HG02623 (cell line): ENCODE data around the gene TLE1.

Experiments
- ATAC-seq: cut with Tn5 transposase; IDR thresholded peaks from one replicate; pipeline ENCODE4 v1.9.1; 2021; ENCODE audit warnings: moderate library complexity; ENCODE audit not compliant: unreplicated experiment

Gene TLE1

DNA sequence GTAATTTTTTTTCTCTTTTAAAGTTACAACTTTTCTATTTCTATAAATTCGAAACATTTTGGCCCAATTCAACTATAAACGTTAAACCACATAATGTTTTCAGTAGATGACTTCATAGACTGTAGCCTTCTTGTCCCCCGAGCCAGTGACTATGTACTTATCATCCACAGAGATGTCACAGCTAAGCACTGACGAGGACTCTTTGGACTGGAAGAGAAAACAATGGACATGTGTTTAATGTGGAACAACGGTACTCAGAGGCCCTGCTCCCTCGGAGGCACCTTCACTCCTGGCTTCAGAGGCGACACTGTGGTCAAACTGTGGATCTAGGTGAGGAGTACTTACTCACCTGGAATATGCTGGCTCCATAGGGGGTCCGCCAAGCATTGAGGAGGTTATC is 105.2 kb downstream of the TLE1 start:
- ATAC-seq = no peak

DNA sequence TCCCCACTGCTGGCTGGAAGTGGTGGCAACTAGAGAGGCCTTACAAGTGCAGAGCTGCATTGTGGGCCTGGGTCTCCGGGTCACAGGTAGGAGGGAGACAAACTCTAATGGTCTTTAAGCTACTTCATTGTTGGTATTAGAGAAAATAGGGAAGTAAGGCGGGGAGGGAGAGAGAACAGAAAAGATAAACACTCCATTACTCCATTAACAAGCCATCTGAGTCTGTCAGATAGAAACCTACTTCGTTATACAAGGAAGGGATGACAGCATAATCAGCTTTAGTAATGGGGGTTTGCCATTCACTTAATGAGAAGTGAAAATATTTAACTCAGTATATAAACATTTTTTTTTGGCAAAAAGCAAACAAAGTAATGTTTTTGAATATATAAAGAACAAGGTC is 107.4 kb downstream of the TLE1 start:
- ATAC-seq = no peak

DNA sequence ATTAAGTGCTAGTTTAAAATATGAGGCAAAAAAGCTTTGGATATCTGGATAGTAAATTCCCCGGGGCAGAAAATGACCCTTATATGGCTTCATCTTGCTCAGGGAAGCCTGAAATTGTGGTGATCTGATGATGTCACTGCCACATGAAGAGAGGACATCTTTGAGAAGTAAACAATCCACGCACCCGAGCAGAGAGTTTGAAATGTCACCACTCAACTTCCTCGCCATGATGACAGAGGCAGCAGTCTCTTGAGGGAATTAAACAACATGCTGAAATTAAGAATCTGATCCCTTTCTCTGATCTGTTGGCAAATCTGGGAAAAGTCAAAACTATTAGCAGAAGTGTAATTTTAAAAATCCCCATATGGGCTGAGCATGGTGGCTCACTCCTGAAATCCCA is 110.0 kb downstream of the TLE1 start:
- ATAC-seq = no peak

DNA sequence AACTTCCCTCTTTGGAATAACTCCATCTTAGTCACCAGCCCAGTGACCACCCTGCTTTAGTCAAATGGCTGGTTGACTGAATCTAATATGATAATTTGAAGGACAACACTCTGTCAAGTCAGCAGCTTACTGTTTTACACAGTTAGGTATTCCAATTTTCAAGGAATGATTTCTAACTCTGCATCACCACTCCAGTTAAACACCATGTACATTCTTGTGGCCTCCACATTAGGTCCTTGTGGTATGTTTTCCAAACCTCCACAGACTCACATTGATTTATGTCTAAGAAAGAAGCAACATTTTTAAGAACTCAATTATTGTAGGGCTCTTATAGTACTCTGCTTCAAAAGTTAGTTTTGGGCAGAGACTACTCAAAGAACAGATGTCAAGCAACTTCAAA is 110.7 kb downstream of the TLE1 start:
- no peak for ATAC-seq

DNA sequence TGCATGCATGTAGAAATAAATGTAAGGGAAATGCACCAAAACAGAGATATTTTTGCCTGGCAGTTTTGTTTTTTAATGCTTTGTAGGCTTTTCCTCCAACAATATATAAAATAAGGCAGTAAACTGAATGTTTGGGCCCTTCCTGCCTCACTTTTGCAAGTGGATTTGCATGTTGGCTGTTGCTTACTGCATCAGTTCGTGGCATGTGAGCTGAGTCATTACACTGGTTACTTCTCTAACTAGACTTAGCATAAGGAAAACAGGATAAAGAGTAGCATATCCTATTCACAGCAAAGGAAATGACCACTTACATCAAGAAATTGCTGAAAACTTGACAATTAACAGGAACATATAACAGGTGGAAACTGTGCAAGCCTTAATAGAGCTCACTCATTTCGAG is 113.4 kb downstream of the TLE1 start:
- ATAC-seq = no peak

DNA sequence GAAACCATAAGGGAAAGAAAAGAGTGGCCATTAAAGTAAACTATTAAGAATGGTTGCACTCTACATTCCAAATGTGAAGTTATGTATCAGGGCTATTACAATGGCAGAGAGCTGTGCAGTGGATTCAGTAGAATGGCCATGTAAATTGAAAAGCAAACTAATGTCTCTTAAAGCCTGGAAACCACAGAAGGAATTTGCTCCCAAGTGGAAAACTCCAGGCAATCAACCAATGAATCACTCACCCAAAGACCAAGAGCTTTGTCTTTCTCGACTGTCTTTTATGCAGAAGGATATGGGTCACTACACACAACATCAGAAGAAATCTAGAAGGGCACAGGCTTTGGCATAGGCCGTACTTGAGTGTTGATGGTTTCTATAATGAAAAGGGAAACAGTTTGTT is 114.9 kb downstream of the TLE1 start:
- ATAC-seq = no peak

DNA sequence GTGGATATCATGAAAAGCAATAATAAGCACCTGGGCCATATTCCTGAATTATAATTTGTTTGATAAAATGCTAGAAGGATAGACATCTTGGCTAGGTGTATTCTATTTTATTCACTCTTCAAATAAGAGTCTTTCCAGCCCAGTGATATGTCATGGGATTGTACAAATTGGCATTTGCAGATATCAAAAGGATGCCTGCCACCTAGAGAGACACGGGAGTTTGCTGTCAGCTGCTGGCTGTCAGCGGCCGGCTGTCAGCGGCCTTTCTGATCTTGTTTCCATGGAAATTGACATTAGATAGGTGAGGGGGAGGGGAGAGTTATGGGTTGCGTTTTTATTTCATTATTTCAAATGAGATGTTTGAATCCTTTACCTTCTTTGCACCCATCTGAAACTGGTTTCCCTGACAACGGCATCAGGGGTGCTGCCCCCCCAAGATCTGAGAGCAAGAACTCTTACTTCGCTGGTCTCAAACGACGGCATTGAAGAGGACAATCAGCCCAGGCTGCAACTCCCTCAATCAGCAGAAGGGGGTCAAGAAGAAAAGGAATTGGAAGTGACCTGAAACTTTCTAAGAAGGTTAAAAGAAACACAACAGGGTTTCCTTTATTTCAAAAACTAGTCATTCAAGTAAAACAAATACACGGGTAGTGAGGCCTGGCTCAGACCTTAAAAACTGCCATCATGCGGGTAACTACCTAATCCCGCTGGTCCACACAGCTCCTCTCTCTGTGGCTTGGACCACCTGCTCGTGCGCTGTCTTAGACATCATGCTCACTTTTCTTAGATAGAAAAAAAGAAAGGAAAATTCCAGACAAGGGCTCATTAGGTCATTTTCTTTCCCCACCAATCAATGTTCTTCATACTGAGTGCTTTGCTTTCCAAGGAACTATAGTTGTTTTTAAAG is 115.7 kb downstream of the TLE1 start:
- no peak for ATAC-seq

DNA sequence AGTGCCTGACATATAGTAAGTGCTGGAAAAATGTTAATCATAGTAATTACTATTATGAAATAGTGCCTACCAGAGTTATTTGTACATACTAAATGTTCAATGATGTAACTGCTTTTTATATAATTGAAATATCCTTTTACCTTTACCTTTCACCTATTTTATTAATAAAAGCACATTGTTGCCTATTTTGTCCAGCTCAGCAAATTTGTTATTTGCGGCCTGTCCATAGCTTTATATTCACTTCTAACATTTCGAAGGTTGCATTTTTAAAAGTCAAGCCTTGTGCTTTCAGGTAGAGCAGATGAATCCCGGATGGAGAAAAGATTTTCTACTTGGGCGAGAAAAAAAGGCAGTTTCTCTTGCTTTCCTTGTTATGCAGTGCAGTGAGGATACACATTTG is 119.3 kb downstream of the TLE1 start:
- ATAC-seq = no peak

DNA sequence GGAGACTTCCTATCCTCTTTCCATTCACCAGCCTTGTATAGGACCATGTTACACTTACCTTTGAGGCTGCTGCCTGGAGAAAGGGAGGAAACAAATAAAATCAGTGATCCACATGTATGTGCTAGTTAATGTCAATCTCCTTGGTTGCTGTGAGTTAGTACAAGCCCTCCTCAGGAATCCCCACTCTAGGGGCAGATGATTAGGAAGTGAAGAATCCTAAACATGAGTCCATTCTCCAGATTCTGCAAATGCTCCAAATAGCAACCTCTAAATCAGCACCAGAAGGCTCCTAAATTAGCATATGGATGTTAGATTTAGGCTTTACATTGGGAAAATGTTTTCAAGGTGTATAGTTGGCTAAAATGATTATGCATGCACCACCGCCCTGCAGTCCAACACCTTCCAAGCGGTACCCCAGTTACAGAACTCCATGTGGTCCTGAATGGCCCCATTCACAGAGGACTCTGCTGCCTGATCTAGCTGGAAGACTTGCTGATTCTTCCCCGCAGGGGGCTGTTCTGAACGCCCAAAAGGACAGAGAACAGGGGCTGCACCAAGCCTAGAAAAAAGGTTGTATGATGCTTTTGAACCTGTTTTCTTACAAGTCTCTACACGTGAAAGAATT is 123.2 kb downstream of the TLE1 start:
- ATAC-seq = no peak

DNA sequence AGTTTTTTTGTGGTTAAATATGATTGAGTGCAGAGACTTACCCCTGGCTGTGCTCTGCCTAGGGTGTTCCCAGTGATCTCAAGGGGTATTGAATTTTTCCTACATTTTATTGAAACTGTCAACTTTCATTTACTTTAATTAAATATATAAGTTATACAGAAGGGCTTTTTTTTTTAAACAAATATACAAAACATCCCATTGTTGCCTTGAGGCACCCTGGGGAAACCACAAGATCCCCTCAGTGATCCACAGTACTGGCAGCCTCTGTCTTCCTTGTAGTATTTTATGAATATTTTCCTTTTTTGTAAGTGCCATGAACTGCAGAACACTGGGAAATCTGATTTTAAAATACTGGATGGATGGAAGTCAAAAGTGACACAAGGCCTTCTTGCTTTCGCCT is 123.7 kb downstream of the TLE1 start:
- ATAC-seq = no peak

DNA sequence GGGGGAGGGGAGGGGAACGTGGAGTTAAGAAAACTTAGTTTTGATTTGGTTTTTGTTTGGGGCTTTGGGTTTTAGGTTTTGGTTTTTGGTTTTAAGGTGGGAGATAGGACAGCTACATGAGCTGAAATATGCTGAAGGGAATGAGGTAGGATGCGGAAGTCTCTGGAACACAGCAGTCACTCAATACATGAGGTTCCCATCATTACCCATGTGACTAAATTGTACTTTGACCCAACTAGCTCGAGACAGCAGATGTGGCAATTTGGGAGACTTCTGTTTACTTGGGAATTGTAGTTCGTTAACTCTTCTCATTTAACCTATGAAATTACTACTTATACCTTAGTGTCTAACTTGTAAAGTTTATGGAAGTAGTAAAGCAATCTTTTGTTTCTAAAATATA is 124.2 kb downstream of the TLE1 start:
- ATAC-seq = no peak

DNA sequence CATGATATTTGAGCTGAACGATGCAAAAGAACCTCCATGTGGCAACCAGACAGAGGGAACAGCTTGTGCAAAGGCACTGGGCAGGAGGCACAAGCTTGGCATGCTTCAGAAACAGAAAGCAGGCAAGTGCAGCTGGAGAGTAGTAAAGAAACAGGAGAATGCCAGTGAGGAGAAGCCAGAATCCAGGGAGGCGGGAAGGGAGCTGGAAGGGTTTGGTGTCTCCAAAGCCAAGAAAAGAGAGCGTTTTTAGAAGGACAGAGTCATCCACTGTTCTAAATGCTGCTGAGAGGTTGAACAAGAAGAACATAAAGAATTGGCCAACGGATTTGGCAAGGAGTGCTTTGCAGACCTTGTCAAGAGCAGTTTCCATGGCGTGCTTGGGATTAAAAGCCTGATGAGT is 124.7 kb downstream of the TLE1 start:
- no peak for ATAC-seq

DNA sequence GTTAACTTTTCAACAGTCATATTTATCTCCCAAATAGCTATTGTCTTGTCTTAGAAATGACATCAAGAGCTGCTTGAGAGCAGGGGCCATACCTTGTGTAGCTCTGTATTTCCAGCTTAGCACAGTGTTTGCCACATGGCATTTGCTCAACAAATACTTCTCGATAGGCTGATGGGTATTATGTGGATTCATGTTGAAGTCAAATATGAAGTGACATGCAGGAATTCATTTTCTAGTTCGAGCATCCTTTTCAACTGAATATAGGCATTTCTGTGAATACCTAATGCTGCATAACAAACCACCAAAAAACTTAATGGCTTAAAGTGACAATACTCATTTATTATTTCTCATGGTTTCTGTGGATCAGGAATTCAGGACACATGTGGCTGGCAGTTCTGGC is 125.6 kb downstream of the TLE1 start:
- no peak for ATAC-seq

DNA sequence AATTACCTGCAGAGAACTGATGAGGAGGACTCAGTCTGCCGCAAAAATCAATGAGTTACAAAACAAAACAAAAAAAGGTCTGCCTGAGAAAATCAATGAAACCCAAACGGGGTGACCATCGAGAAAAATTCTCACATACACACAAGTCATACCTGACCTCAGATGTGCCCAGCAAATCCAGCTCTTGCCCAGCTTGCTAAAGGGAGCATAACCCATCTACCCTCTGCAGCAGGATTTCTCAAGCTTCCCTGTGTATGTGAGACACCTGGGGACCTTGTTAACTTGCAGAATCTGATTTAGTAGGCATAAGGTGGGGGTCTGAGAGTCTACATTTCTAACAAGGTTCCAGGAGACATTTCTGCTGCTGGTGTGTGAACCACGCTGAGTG is 126.3 kb downstream of the TLE1 start:
- ATAC-seq = no peak

DNA sequence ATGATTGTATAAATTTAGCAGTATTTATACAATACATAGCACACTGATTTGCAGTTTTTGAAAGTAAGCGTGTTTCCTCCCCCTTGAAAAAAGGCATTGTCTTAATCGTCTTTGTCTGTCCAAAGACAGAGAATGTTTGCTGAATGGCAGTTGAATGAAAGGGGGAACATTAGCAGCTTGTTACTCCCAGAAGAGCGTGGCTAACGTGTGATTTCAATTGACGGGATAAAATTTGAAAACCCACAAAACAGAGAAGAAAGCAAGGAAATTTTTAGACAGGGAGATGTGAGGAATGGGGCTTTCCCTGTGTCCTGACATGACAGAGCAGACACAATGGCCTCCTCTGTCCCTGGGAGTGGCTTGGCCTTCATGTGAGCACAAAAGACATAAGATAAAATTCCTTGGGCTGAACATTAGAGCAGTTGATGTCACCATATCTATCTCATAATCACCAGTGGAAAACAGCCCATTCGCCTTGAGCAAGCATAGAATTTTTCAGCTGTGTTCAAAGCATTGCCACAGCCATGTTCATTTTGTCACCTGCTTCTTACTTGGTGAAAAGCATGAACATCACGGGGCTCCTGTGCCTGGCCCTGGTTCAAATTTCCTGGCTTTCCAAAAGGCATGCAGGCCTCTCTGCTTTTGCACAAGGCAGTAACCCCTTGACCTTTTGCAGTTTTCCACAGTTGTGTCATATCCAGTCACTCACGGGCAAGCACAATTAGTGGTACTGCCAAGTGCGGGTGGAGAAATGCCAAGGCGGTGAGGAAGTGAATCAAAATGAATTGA is 126.9 kb downstream of the TLE1 start:
- ATAC-seq = no peak

DNA sequence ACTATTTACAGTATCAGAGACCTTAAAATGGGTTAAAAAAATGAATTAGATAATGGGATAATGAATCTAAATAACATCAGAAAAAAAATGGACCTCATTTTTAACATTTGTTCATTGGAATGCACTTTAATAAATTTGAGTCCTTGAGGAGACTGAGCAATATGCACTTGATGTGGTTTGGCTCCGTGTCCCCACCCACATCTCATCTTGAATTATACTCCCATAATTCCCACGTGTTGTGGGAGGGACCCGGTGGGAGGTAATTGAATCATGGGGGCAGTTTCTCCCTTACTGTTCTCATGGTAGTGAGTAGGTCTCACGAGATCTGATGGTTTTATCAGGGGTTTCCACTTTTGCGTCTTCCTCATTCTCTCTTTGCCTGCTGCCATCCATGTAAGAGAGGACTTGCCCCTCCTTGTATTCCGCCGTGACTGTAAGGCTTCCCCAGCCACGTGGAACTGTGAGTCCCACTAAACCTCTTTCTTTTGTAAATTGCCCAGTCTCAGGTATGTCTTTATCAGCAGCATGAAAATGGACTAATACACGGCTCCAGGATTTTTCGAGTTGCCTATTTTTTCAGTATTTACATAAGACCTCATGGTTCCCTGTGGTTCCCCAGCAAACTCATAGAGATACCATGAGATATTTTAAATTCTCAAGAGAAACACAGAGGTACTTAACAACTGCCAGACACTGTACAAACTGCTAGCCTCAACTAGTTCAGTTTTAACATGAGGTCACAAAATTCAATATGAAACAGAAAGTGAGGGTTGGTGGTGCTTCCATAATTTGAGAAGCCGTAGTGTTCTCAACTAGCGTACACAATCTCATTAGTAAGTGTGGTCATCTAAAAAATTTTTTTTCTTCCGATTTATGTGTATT is 128.3 kb downstream of the TLE1 start:
- ATAC-seq = no peak

DNA sequence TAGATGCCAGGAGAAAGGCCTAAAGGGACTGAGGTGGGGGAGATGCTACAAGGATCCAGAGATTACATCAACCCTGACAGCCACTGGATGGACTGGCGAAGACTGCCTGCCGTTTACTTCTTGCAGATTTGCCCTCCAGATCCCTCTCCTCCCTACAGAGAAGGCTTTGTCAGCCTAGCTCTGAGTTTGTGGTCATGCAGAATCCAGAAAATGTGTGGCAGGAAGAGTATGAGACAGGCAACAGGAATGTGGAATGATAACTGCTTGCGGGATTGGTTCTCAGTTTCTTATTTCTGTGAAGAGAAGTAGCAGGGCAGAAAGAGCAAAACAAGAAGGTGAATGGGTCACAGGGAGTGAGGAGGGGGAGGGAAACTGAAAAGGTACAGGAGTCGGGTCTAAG is 129.6 kb downstream of the TLE1 start:
- no peak for ATAC-seq

DNA sequence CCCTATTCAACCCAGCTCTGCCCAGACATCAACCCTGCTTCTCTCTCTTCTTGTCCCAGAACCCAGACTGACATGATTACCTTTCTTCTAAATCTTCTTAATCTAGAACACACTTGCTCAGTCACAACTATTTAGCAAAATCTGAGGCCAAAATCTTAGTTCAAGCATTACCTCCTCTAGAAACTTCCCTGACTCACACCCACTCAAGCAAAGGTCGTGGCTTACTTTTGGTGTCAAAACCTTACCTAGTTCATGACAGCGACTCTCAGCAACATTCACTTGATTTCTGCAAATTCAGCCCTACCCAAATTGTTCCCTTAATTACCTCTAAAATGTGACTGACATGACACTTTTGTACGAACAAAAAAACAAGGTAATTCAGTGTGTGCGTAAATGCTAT is 130.2 kb downstream of the TLE1 start:
- ATAC-seq = no peak

DNA sequence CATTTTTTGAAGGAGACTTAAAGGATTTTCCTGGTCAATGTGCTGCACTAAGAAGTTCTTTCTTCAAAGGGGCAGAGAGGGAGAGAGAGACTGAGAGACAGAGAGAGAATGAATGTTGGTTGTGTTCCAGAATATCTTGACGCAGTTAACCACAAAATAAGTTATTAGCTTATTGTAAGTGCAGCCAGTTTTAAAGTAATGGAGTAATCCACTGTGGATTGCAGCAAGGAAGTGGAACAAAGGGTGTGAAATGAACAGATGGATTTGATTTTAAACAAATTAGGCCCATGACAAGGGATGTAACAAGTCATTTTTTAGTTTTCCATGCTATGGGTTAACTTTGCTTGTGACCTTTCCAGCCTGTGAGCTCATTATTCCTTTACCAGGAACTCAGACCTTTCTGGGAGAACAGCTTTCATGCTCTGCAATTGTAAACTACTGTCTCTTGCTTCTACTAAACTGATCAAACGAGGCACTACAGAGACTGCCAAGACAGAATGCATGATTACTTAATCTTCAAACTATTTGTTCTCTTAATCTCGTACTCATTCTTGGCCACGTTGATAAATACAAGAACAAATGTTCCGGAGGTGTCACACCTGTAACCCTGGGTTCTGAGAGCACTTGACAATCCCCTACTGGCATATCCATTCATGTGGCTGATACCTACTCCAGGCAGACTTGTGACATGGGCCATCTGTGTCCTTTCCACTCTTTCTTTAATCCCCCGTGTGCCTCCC is 131.1 kb downstream of the TLE1 start:
- no peak for ATAC-seq

DNA sequence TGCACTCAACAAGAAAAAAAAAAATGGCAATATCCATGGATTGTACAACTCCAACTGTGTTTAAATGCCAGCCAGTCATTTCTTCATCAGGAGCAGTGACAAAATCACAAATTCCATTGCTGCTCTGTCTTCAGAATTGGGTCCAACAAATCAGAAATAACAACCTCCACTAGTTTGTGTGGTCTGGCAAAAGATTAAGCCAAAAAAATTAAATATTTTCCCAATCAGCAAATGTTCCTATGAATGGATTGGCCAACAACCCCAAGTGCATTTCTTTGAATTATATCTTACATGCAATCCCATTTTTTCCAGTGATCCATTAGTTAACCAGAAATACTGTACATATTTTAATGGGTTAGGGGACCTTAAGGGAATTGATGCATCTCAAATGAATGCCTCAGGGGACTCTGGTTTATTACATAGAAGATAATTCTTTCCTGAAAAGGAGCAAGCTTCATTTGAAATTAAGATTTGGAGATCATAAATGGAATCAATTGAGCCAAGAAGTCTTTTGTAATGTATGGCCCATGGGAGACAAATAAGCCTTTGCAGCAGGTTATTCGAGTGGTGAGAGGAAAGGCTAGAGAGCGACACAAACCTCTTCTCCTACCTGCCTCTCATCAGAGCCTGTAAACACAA is 131.8 kb downstream of the TLE1 start:
- ATAC-seq = no peak
